GM12891 (cell line): ENCODE results near the gene POFUT2.

ENCODE experiments used
- PAX5 ChIP-seq: IDR thresholded peaks from 2 replicates; pipeline ENCODE4 v1.6.1; 2011; ENCODE audit warnings: low read length, moderate library complexity, mild to moderate bottlenecking; ENCODE audit not compliant: insufficient read depth, severe bottlenecking
- POLR2A ChIP-seq: IDR thresholded peaks from 2 replicates; pipeline ENCODE4 v1.6.1; 2011; ENCODE audit warnings: low read depth, low read length, control low read depth
- POLR2AphosphoS5 ChIP-seq: IDR thresholded peaks from 2 replicates; pipeline ENCODE4 v1.6.1; 2011; ENCODE audit warnings: low read depth, low read length, control low read depth
- SPI1 ChIP-seq: IDR thresholded peaks from 2 replicates; pipeline ENCODE4 v1.6.1; 2011; ENCODE audit warnings: low read depth, low read length, control low read depth
- TAF1 ChIP-seq: IDR thresholded peaks from 2 replicates; pipeline ENCODE4 v1.6.1; 2011; ENCODE audit warnings: low read depth, low read length, control low read depth

DNA sequence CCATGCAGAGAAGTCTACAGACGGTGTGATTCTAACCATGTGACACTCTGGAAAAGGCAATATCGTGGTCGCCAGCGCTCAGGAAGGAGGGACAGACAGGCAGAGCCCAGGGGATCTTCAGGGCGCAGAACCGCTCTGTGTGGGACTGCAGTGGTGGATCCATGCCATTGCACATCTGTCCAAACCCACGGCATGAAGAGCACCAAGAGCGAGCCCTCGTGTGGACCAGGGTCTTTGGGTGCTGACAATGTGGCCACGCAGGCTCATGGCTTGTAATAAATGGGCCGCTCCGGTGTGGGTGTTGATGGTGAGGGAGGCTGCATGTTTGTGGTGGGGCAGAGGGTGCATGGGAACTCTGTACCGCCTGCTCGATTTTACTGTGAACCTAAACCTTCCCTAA is 25.3 kb upstream of the POFUT2 start:
- TF ChIP-seq TAF1 (no peak), POLR2A (no peak), POLR2AphosphoS5 (no peak), PAX5 (no peak), SPI1 (no peak)
